22Rv1 (cell line): ENCODE data around the gene CNPY1.

Experiments
- H3K27ac ChIP-seq: fragments of 450-650 bp; 2 replicates; pipeline ENCODE4 v1.5.1; 2017
- CTCF ChIP-seq: fragments of 450-650 bp; IDR thresholded peaks from 2 replicates; pipeline ENCODE4 v1.5.1; 2017; ENCODE audit warnings: mild to moderate bottlenecking
- ZFX ChIP-seq: fragments of 450-650 bp; IDR thresholded peaks from 2 replicates; pipeline ENCODE4 v1.6.1; 2017; ENCODE audit warnings: antibody characterized with exemption, borderline replicate concordance

Gene CNPY1

DNA sequence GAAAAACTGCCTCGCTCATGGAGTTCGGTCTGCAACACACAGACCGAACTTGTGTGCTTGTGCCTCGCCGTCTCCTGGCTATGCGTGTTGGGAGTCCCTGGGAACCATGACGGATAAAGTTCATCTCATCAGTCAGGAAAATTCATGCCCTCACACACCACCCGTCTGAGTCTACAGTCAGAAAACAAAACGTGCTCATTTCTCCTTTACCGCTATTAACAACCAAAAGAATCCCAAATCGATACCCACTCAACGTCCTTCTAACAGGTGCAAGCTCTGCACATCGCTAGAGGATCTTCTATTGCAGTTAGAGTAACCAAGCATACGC, 13.6 kb downstream of the CNPY1 start:
- H3K27ac ChIP-seq: no peak overlapping the region
- TF ChIP-seq CTCF (no peak), ZFX (no peak)

GRCh38 chr7:155531681-155532080, 14.7 kb downstream of the CNPY1 start:
- TF ChIP-seq CTCF (no peak), ZFX (no peak)
- H3K27ac ChIP-seq: no peak overlapping the region

DNA sequence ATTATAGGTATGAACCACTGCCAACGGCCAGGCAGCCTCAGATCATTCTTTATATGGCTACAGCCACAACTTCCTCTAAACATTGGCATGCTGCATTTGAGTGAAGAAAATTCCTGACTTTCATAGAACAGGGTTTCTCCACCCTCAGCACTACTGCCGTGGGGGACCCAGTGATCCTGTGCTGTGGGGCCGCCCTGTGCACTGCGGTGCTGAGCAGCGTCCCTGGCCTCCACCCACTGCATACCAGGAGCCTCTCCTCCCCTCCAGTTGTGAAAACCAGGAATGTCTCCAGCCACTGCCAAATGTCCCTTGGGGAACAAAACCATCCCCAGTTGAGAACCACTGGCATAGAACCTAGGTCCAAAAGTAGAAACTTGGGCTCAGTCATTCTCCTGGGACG, 15.8 kb downstream of the CNPY1 start:
- no peak overlapping the region for H3K27ac ChIP-seq
- TF ChIP-seq ZFX: no peak
- no peak for TF ChIP-seq CTCF

DNA sequence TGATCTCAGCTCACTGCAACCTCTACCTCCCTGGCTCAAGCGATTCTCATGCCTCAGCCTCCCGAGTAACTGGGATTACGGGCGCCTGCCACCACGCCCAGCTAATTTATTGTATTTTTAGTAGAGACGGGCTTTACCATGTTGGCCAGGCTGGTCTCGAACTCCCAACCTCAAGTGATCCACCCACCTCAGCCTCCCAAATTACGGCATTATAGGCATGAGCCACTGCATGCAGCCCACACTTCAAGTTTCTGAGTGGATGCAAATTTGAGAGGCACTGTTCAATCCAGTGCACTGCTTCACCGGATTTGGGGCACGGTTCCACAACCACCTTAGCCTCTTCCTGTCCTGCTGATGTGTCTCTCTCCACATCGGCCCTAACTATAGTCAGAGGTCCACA, 16.5 kb downstream of the CNPY1 start:
- no peak overlapping the region for H3K27ac ChIP-seq
- no peak for TF ChIP-seq ZFX
- TF ChIP-seq CTCF: no peak

DNA sequence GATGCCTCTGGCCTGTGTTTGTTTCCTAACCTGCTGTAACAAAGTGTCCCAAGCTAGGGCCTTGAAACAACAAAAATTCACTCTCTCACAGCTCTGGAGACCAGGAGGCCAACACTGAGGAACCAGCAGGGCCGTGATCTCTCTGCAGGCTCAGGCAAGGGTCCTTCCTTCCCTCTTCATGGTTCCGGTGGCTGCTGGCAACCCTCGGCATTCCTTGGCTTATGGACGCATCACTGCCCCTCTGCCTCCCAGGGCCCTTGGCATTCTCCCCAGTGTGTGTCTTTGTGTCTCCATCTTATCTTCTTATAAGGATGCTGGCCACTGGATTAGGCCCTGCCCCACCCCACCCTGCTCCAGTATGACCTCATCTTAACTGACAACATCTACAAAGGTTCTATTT, 17.0 kb downstream of the CNPY1 start:
- no peak overlapping the region for H3K27ac ChIP-seq
- no peak for TF ChIP-seq CTCF
- no peak for TF ChIP-seq ZFX

- TF ChIP-seq CTCF: no peak
- no peak for TF ChIP-seq ZFX
- no peak overlapping the region for H3K27ac ChIP-seq
Observed at GRCh38 chr7:155527664-155528063, 18.7 kb downstream of the CNPY1 start.

GRCh38 chr7:155526225-155526624, 20.1 kb downstream of the CNPY1 start:
- no peak overlapping the region for H3K27ac ChIP-seq
- TF ChIP-seq ZFX (no peak), CTCF (no peak)
